CD14-positive monocyte (primary cell): ENCODE results near the gene EREG. TPM values are rescaled to one million over a fixed set of nuclear protein-coding genes. Genes with fewer than 3 reads are reported as not detected.

Experiments
- DNase-seq, 3 donors: peaks; one replicate each; pipeline ENCODE4 v3.0.0-alpha.2; 2011 to 2022
- H2AFZ ChIP-seq: 2 replicates; pipeline ENCODE4 v1.6.0; 2012; ENCODE audit warnings: mild to moderate bottlenecking, low read depth, low read length, inconsistent platforms; ENCODE audit not compliant: insufficient read depth, poor library complexity, severe bottlenecking
- H3K27ac ChIP-seq, 2 donors: 1 replicate in 1 of 2; 2 replicates in 1 of 2; pipeline ENCODE4 v1.5.1; 2012 to 2013; ENCODE audit warnings: low read length in 2 of 2, control low read depth in 1 of 2, inconsistent platforms in 1 of 2, low read depth in 1 of 2, mild to moderate bottlenecking in 1 of 2
- H3K27me3 ChIP-seq, 2 donors: one replicate each; pipeline versions ENCODE4 v1.6.0 to v1.6.1; 2011 to 2013; ENCODE audit warnings: low read length in 2 of 2; ENCODE audit not compliant: control insufficient read depth in 2 of 2, insufficient read depth in 2 of 2
- H3K36me3 ChIP-seq, 2 donors: replicated peaks in 1 of 2; 1 replicate in 1 of 2; 2 replicates in 1 of 2; pipeline versions ENCODE4 v1.5.1 to v1.6.1; 2012 to 2013; ENCODE audit warnings: low read length in 2 of 2, control low read depth in 1 of 2, inconsistent platforms in 1 of 2, mild to moderate bottlenecking in 1 of 2; ENCODE audit not compliant: insufficient read depth in 2 of 2, control insufficient read depth in 1 of 2
- H3K4me1 ChIP-seq, 2 donors: 1 replicate in 1 of 2; 2 replicates in 1 of 2; pipeline versions ENCODE4 v1.5.1 to v1.6.1; 2012 to 2013; ENCODE audit warnings: low read length in 2 of 2, control low read depth in 1 of 2, inconsistent platforms in 1 of 2, mild to moderate bottlenecking in 1 of 2, moderate library complexity in 1 of 2; ENCODE audit not compliant: insufficient read depth in 2 of 2, control insufficient read depth in 1 of 2
- H3K4me2 ChIP-seq: replicated peaks from 2 replicates; pipeline ENCODE3; 2012; ENCODE audit warnings: low read length, moderate library complexity, mild to moderate bottlenecking; ENCODE audit not compliant: poor library complexity, severe bottlenecking; ENCODE audit errors: extremely low read depth
- H3K4me3 ChIP-seq, 3 experiments: fragments of 200-600 bp in 1 of 3; sonication (generic) in 1 of 3; replicated peaks in 1 of 3; 1 replicate in 2 of 3; 2 replicates in 1 of 3; pipeline ENCODE4 v1.5.1; 2011 to 2013; ENCODE audit warnings: low read length in 3 of 3, mild to moderate bottlenecking in 3 of 3, control low read depth in 2 of 3, low read depth in 2 of 3, inconsistent platforms in 1 of 3, moderate library complexity in 1 of 3
- H3K79me2 ChIP-seq: 2 replicates; pipeline ENCODE4 v1.6.0; 2012; ENCODE audit warnings: mild to moderate bottlenecking, control low read depth, inconsistent platforms, low read length, moderate library complexity; ENCODE audit not compliant: insufficient read depth
- H3K9ac ChIP-seq: 2 replicates; pipeline ENCODE4 v1.6.0; 2017; ENCODE audit warnings: low read length, mild to moderate bottlenecking; ENCODE audit not compliant: insufficient read depth, poor library complexity, severe bottlenecking
- H3K9me3 ChIP-seq, 2 donors: replicated peaks in 1 of 2; 1 replicate in 1 of 2; 2 replicates in 1 of 2; pipeline versions ENCODE4 v1.5.1 to v1.6.1; 2012 to 2013; ENCODE audit warnings: low read length in 2 of 2, control low read depth in 1 of 2; ENCODE audit not compliant: control insufficient read depth in 1 of 2, insufficient read depth in 1 of 2
- H4K20me1 ChIP-seq: 2 replicates; pipeline ENCODE4 v1.6.0; 2012; ENCODE audit warnings: mild to moderate bottlenecking, low read length, control low read depth, moderate library complexity; ENCODE audit not compliant: insufficient read depth
- H3K27ac Mint-ChIP-seq, 7 donors: one replicate each; pipeline ENCODE4 v1.8.0; 2020; ENCODE audit warnings: mild to moderate bottlenecking in 7 of 7, mixed read lengths in 7 of 7, moderate library complexity in 6 of 7, inconsistent platforms in 2 of 7
- H3K27me3 Mint-ChIP-seq, 3 donors: one replicate each; pipeline ENCODE4 v1.8.0; 2021 to 2022; ENCODE audit warnings: low read depth in 3 of 3, mild to moderate bottlenecking in 3 of 3, mixed read lengths in 3 of 3, moderate library complexity in 3 of 3, inconsistent platforms in 1 of 3
- H3K36me3 Mint-ChIP-seq, 2 donors: one replicate each; pipeline ENCODE4 v1.8.0; 2020; ENCODE audit warnings: mixed read lengths in 2 of 2, inconsistent platforms in 1 of 2, mild to moderate bottlenecking in 1 of 2
- H3K4me1 Mint-ChIP-seq: one replicate; pipeline ENCODE4 v1.8.0; 2020; ENCODE audit warnings: mild to moderate bottlenecking, mixed read lengths
- H3K4me3 Mint-ChIP-seq, 2 donors: one replicate each; pipeline ENCODE4 v1.8.0; 2020; ENCODE audit warnings: mild to moderate bottlenecking in 2 of 2, mixed read lengths in 2 of 2, moderate library complexity in 1 of 2
- H3K9me3 Mint-ChIP-seq, 7 donors: one replicate each; pipeline ENCODE4 v1.8.0; 2020 to 2022; ENCODE audit warnings: mixed read lengths in 7 of 7, mild to moderate bottlenecking in 6 of 7, moderate library complexity in 6 of 7, inconsistent platforms in 2 of 7
- CTCF ChIP-seq: fragments of 200-600 bp; IDR thresholded peaks from one replicate; pipeline ENCODE4 v1.8.0; 2022; ENCODE audit warnings: antibody characterized with exemption, mild to moderate bottlenecking
- WGBS: methylation state at CpG from one replicate; pipeline ENCODE4 v1.1.5; 2013; ENCODE audit warnings: missing lambda C conversion rate; ENCODE audit not compliant: insufficient coverage; 5-methylcytosine and 5-hydroxymethylcytosine counted together
- intact Hi-C, 2 donors: fragments of 100-400 bp; cut with micrococcal nuclease; formaldehyde crosslinking; loops; one replicate each; pipeline versions ENCODE4 v1.15.0 to v1.15.1; 2023
- polyA plus RNA-seq, 3 donors: library from polyadenylated mRNA; depleted of rRNA in 1 of 3; unstranded in 2 of 3; stranded (reverse) in 1 of 3; fragments of 300-500 nt in 2 of 3; fragments of >200 nt in 1 of 3; fragmentation: Illumina TruSeq in 2 of 3; gene quantifications; 1 replicate in 2 of 3; 2 replicates in 1 of 3; pipeline ENCODE4 v1.2.3, GENCODE V29; 2012 to 2021

Gene EREG
- polyA plus RNA-seq, 3 donors: 2.7 to 17.2 (median 8.2) TPM

- no peaks in the 10 kb centered on the region for H3K36me3 Mint-ChIP-seq
- no peaks in the 10 kb centered on the region for H4K20me1 ChIP-seq
- H3K36me3 ChIP-seq: no peaks in the 10 kb centered on the region
- WGBS: no CpG with 5 or more reads among the region's 3 CpGs
- no peaks in the 10 kb centered on the region for H3K9me3 ChIP-seq
- no peak overlapping the region for H3K4me3 ChIP-seq
- no peak overlapping the region for H3K27ac ChIP-seq
- H3K27me3 ChIP-seq: no peaks in the 10 kb centered on the region
- H3K4me1 Mint-ChIP-seq: no peaks in the 10 kb centered on the region
- no peaks in the 10 kb centered on the region for H3K79me2 ChIP-seq
- H2AFZ ChIP-seq: no peak overlapping the region
- H3K27me3 Mint-ChIP-seq: peaks cover 0 to 2% (median 2%) of the 10 kb centered on the region in 3 donors
- no peaks in the 10 kb centered on the region for H3K4me1 ChIP-seq
- H3K4me3 Mint-ChIP-seq: no peak overlapping the region
- no peak overlapping the region for H3K4me2 ChIP-seq
- intact Hi-C loops: no loop called here
- H3K9me3 Mint-ChIP-seq: peaks cover 0 to 2% (median 0%) of the 10 kb centered on the region in 7 donors
- no peak for TF ChIP-seq CTCF
- no peak overlapping the region for H3K27ac Mint-ChIP-seq
- no peak overlapping the region for H3K9ac ChIP-seq
- DNase-seq: no peak
Measured at GRCh38 chr4:74415602-74416300, 50.8 kb downstream of the EREG start.

DNA sequence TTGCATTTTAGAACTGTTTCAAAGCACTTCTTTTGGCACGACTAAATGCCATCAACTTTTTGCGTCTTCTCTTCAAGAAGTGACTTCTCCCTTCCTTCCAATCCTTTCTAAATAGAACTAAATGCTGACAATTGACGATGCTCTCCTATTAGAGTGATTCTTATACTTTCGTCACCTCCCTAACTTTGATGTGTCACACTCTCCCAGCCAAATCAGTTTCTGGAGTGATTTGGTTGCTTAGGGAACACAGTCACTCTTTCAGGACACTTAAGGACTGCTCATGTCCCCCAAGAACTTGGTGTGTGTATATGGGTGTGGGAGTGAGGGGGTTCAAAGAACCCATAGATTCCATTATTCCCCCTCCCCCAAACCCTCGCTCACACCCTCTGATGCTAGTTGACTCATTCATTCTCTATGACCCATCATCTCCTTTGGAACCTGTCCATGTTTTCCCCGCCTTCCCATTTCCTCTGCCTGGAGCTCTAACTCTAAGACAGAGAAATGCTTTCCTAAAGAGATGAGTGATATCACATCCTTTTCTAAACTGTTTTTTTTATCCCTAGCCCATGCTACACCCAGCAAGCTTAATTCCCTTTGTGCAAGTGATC lies 53.2 kb downstream of the EREG start:
- Histone ChIP-seq H3K9me3 (no peaks in the 10 kb centered on the region), H3K27ac (no peak overlapping the region), H3K4me1 (no peaks in the 10 kb centered on the region), H3K4me2 (no peak overlapping the region), H3K36me3 (no peaks in the 10 kb centered on the region), H3K9ac (no peak overlapping the region), H3K27me3 (no peaks in the 10 kb centered on the region), H3K4me3 (no peak overlapping the region), H2AFZ (no peak overlapping the region), H3K79me2 (no peaks in the 10 kb centered on the region), H4K20me1 (no peaks in the 10 kb centered on the region)
- Mint-ChIP-seq H3K27me3 (peaks cover 0 to 2% (median 2%) of the 10 kb centered on the region in 3 donors), H3K4me1 (peaks cover 3% of the 10 kb centered on the region), H3K9me3 (peaks cover 0 to 2% (median 0%) of the 10 kb centered on the region in 7 donors), H3K4me3 (no peak overlapping the region), H3K27ac (no peak overlapping the region), H3K36me3 (no peaks in the 10 kb centered on the region)
- intact Hi-C loops: no loop called here
- no peak for DNase-seq
- 86% methylated on average over 1 of the region's 6 CpGs for whole genome bisulfite sequencing
- no peak for TF ChIP-seq CTCF
